HG03045 (cell line): ENCODE results near the gene ITGB4.

ENCODE experiments used
- ATAC-seq: cut with Tn5 transposase; IDR thresholded peaks from one replicate; pipeline ENCODE4 v1.9.1; 2021; ENCODE audit warnings: mild to moderate bottlenecking, moderate library complexity; ENCODE audit not compliant: unreplicated experiment

The ITGB4 gene

DNA sequence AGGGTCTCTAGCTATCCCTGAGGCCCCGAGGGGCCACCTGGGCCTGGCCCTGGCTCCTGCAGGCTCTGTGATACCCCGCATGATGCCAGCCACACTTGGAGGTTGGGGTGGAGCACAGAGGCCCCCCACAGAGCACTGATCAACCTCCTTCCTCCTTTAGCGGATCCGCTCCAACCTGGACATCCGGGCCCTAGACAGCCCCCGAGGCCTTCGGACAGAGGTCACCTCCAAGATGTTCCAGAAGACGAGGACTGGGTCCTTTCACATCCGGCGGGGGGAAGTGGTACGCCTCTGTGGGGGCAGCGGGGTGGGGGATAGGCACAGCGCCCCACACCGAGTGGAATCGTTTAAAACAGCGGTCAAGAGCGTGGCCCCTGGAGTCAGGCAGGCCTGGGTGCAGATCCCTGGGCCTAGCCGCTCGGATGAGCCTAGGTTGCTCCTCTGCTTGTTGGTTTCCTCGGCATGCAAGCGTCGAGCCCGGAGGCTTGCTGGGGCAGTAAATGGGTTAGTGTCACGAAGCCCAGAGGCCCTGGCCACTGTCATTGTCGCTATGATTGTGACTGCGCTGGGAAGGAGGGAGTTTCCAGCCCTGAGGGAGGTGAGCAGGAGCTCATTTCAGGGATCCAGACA lies 9.9 kb downstream of the ITGB4 start:
- ATAC-seq, result no peak

- no peak for ATAC-seq
Measured at GRCh38 chr17:75731716-75732498, 10.6 kb downstream of the ITGB4 start.

- ATAC-seq, result no peak
Measured at GRCh38 chr17:75733471-75733870, 12.2 kb downstream of the ITGB4 start.

DNA sequence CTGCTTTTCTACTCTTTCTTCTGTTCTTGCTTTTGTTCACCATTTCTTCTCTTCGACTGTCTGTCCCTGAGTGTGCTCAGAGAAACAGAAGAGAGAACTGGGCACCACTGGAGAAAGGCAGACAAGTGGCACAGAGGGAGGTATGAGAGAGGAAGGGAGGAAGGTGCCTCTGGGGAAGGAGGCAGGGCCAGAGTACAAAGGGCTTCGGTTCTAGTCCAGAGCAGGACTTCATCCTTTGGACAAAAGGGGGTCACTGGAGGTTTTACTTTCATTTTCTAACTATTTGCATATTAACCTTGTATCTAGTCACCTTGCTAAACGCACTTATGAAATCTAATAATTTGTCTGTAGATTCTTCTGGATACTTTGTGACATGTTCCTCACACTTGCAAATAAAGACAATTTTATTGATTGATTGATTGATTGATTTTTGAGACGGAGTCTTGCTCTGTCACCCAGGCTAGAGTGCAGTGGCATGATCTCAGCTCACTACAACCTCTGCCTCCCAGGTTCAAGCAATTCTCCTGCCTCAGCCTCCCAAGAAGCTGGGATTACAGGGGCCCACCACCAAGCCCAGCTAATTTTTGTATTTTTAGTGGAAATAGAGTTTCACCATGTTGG lies 13.5 kb downstream of the ITGB4 start:
- no peak for ATAC-seq

GRCh38 chr17:75736173-75736835 lies 15.0 kb downstream of the ITGB4 start:
- ATAC-seq, result no peak

DNA sequence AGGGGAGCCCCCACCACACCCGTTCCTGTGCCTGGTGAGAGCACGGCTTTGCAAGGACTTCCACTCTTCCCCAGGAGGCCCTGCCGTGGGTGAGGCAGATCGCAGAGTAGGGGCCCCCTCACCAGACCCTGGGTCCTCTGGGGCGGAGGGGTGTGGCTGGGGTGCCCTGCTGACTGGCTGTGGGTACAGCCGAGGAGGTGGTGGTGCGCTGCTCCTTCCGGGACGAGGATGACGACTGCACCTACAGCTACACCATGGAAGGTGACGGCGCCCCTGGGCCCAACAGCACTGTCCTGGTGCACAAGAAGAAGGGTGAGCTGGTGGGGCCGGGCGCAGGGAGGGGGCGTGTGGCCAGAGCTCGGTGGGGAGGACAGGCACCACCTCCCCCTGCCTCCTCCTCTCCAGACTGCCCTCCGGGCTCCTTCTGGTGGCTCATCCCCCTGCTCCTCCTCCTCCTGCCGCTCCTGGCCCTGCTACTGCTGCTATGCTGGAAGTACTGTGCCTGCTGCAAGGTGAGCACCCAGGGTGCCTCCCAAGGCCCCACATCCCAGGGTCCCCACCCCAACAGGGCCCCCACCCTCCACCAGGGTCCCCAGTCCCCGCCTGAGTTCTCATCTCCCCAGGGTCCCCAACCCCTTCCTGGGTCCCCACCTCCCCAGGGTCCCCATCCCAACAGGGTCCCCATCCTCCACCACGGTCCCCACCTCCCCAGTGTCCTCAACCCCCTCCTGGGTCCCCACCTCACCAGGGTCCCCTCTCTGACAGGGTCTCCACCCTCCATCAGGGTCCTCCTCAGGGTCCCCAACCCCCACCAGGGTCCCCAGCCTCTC lies 16.1 kb downstream of the ITGB4 start:
- ATAC-seq, result no peak

- no peak for ATAC-seq
Measured at GRCh38 chr17:75738218-75738802, 17.1 kb downstream of the ITGB4 start.

DNA sequence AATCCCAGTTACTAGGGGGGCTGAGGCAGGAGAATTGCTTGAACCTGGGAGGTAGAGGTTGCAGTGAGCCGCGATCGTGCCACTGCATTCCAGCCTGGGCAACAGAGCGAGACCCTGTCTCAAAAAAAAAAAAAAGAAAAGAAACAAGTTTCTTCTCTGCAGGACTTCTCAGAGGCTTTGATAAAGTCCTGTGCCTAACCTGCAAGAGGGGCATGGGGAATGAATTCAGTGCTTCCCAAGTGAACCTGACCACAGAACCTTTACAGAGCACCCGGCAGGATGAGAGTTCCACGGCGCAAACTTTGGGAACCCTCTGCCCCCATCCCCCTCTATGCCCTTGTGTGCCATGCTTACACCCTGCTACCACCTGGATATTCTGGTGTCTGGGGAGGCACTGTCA lies 17.9 kb downstream of the ITGB4 start:
- no peak for ATAC-seq

- no peak for ATAC-seq
Measured at GRCh38 chr17:75739801-75740200, 18.5 kb downstream of the ITGB4 start.

GRCh38 chr17:75740215-75740614 lies 19.0 kb downstream of the ITGB4 start:
- ATAC-seq, result no peak

DNA sequence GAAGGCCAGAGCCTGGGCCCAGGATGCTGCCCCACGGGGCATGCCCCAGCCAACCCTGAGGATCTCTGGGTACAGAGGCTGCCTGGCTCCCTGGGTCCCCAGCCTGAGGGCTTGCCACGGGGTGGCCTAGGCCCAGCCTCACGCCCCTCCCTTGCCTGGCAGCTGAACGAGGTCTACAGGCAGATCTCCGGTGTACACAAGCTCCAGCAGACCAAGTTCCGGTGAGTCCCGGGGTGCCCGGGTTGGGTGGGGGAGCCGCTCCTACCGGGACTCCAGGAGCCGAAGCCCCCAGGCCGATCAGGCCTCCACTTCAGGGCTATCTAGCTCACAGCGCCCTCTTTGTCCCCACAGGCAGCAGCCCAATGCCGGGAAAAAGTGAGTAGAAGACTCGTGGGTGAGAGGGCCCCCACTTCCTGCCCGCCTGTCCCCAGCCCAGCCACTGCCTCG lies 19.4 kb downstream of the ITGB4 start:
- ATAC-seq, result no peak

DNA sequence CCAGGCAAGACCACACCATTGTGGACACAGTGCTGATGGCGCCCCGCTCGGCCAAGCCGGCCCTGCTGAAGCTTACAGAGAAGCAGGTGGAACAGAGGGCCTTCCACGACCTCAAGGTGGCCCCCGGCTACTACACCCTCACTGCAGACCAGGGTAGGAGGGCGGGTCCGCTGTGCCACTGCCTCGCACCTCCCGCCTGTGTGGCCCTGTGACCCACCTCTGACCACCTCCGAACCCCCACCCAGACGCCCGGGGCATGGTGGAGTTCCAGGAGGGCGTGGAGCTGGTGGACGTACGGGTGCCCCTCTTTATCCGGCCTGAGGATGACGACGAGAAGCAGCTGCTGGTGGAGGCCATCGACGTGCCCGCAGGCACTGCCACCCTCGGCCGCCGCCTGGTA lies 21.1 kb downstream of the ITGB4 start:
- no peak for ATAC-seq

- no peak for ATAC-seq
Measured at GRCh38 chr17:75743625-75744206, 22.5 kb downstream of the ITGB4 start.

- ATAC-seq, result no peak
Measured at GRCh38 chr17:75748706-75749105, 27.4 kb downstream of the ITGB4 start.

GRCh38 chr17:75749545-75750389 lies 28.5 kb downstream of the ITGB4 start:
- no peak for ATAC-seq

DNA sequence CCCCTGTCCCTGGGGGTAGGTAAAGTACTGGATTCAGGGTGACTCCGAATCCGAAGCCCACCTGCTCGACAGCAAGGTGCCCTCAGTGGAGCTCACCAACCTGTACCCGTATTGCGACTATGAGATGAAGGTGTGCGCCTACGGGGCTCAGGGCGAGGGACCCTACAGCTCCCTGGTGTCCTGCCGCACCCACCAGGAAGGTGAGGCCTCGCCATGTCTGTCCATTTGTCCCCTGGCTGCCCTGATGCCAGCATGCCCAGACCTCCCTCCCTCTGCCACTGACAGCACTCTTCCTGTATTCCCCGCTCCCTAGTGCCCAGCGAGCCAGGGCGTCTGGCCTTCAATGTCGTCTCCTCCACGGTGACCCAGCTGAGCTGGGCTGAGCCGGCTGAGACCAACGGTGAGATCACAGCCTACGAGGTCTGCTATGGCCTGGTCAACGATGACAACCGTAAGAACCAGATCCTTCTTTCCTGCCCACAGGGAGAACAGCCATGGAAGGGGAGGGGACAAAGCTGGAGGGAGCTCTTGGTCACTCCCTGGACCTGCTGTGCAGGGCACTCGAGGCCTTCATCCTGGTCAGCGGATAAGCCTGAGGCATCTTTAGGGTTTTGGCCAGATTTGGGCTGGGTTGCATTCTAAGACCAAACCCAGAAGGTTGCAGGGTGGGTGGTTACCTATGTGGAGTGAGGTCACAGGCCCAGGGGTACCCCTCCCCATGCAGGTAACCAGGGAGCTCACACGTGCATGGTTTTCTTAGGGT lies 29.6 kb downstream of the ITGB4 start:
- no peak for ATAC-seq

DNA sequence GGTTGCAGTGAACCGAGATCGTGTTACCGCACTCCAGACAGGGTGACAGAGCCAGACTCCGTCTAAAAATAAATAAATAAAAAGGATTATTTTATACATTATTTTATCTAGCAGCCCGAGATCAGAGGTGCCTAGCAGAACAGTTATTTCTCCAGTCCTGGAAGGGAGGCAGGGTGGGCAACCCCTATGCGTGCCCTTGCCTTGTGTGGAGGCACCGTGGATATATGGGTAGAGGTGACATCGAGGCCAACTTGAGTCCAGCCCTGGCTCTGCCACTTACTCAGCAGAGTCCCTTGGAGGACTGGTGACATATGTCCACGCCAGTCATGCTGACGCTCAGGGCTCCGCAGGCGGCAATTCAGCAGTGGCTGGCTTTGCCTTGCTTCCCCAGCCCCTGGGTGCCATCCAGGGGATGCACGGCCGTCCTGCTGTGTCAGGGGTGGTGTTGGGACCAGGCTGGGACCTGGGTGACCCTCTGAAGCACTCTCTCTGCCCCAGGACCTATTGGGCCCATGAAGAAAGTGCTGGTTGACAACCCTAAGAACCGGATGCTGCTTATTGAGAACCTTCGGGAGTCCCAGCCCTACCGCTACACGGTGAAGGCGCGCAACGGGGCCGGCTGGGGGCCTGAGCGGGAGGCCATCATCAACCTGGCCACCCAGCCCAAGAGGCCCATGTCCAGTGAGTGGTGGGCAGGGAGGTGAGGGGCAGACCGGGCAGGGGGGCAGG lies 30.6 kb downstream of the ITGB4 start:
- ATAC-seq, result no peak

GRCh38 chr17:75752405-75752709 lies 31.1 kb downstream of the ITGB4 start:
- no peak for ATAC-seq
